Fibroblast of lung (primary cell): Measurements from ENCODE around the gene TXK.

ENCODE experiments used
- EZH2 ChIP-seq: IDR thresholded peaks from 2 replicates; pipeline ENCODE4 v1.5.1; 2012; ENCODE audit warnings: low read length, control low read depth, mild to moderate bottlenecking; ENCODE audit errors: missing control alignments
- TF ChIP-seq, protein P1 (sequence below), 2 donors: IDR thresholded peaks in 1 of 2; conservative IDR thresholded peaks in 1 of 2; 1 replicate in 1 of 2; 2 replicates in 1 of 2; pipeline ENCODE4 v1.5.1; 2011 to 2012; ENCODE audit warnings: low read length in 2 of 2, control low read depth in 1 of 2, inconsistent platforms in 1 of 2, low read depth in 1 of 2, mild to moderate bottlenecking in 1 of 2

- TF ChIP-seq, protein P1, sequence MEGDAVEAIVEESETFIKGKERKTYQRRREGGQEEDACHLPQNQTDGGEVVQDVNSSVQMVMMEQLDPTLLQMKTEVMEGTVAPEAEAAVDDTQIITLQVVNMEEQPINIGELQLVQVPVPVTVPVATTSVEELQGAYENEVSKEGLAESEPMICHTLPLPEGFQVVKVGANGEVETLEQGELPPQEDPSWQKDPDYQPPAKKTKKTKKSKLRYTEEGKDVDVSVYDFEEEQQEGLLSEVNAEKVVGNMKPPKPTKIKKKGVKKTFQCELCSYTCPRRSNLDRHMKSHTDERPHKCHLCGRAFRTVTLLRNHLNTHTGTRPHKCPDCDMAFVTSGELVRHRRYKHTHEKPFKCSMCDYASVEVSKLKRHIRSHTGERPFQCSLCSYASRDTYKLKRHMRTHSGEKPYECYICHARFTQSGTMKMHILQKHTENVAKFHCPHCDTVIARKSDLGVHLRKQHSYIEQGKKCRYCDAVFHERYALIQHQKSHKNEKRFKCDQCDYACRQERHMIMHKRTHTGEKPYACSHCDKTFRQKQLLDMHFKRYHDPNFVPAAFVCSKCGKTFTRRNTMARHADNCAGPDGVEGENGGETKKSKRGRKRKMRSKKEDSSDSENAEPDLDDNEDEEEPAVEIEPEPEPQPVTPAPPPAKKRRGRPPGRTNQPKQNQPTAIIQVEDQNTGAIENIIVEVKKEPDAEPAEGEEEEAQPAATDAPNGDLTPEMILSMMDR (conservative IDR thresholded peaks at IDR 0.05 in 1 of 2, IDR thresholded peaks at IDR 0.05 in 1 of 2; ENCODE audit: low read depth in 1 of 2, low read length in 2 of 2): no peak
- no peak for TF ChIP-seq EZH2
Measured at GRCh38 chr4:48103483-48104139, 30.4 kb downstream of the TXK start.
